ENCODE results near the gene ADAMTS16.

Gene ADAMTS16

DNA sequence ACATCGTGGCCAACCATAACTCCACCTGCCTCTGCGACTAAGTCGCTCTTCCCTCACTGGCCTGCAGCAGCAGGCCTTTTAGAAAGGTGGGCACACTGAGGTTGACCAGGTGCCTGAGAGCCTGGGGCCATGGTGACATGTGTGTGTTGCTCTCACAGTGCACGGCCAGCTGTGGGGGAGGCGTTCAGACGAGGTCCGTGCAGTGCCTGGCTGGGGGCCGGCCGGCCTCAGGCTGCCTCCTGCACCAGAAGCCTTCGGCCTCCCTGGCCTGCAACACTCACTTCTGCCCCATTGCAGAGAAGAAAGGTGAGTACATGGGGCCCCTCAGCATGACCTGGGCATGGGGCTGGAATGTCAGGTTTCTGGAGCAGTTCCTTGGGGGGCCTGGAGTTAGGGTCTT is 177.8 kb downstream of the ADAMTS16 start:
- no peak for DNase-seq

GRCh38 chr5:5318426-5319190 is 178.5 kb downstream of the ADAMTS16 start:
- DNase-seq = no peak

DNA sequence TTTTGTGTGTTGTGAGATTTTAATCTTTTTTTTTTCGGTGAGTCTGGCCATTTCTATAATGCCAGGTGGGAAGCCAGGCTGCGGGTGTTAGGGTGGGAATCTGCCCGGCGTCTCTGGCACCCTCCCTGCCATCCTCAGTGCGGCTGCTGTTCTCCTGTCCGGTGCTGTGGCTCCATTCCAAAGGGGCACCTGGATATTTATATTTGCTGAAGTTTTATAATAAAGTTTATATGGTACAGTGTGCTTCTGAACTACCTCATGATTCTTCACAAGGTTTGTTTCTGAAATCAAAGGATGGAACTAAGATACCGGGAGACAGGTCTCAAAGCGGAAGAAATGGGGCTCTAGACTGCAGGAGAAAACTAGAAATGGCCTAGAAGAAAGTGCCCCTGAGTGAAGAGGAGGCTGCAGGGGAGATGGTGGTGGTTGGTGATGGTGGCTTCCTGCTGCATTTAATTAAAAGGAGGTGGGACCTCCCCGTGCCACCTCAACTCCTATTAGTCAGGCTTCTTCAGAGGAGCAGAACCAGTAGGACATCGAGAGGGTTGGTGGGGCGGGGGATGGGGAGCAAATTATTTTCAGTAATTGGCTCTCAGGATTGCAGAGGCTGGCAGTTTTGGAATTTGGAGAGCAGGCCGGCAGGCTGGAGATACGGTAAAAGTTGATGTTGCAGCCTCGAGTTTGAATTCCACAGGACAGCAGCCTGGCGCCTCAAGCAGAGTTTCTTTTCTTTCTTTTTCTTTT is 180.1 kb downstream of the ADAMTS16 start:
- no peak for DNase-seq

DNA sequence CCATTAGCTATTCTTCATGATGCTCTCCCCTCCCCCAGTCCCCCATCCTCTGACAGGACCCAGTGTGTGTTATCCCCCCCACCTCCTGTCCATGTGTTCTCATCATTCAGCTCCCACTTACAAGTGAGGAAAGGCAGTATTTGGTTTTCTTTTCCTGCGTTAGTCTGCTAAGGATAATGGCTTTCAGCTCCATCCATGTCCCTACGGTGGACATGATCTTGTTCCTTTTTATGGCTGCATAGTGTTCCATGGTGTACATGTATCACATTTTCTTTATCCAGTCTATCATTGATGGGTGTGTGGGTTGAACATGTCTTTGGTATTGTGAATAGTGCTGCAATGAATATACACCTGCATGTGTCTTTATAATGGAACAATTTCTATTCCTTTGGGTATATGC is 181.0 kb downstream of the ADAMTS16 start:
- DNase-seq = no peak

DNA sequence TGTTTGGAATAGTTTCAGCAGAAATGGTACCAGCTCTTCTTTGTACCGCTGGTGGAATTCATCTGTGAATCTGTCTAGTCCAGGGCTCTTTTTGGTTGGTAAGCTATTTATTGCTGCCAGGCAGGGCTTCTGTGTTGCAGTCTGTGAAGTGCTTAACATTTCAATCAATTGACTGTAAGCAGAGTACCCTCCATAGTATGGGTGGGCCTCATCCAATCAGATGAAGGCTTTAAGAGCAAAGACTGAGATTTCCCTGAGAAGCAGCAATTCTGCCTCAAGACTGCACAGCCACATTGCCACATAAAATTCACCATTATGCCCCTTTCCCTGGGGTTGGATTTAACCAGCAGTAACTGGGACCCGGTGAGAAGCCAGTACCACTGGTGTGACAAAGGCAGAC is 183.4 kb downstream of the ADAMTS16 start:
- DNase-seq = no peak

DNA sequence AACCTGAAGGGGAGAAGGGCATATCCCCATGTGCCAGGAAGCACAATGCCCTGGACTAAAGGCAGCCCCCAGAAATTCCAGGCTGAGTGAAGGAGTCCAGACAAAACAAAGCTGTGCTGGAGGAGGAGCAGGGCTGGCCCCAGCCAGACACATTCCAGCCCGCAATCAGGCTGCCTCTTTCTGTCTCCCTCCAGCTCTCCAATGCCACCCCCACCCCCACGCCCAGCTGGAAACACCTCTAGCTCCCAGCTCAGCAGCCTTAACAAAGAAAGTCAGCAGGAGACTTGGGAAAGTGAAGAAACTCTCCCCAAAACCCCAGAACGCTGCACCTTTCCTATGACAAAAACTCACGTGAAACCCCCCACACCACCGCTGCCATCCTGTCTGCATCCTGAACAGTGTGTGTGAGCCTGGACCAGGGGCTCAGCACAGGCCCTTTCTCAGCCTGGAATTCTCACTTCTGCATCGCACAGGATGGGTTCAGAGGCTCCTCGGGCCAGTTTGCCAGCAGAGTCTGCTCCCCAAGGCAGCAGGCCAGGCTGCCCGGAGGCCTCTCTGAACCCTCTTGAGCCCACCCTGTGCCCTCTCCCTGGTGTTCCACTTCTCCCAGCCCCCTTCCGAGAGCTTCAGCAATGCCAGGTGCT is 186.1 kb downstream of the ADAMTS16 start:
- DNase-seq = no peak

- DNase-seq = no peak
These were observed 187.0 kb downstream of the ADAMTS16 start for GRCh38 chr5:5327126-5327525.

DNA sequence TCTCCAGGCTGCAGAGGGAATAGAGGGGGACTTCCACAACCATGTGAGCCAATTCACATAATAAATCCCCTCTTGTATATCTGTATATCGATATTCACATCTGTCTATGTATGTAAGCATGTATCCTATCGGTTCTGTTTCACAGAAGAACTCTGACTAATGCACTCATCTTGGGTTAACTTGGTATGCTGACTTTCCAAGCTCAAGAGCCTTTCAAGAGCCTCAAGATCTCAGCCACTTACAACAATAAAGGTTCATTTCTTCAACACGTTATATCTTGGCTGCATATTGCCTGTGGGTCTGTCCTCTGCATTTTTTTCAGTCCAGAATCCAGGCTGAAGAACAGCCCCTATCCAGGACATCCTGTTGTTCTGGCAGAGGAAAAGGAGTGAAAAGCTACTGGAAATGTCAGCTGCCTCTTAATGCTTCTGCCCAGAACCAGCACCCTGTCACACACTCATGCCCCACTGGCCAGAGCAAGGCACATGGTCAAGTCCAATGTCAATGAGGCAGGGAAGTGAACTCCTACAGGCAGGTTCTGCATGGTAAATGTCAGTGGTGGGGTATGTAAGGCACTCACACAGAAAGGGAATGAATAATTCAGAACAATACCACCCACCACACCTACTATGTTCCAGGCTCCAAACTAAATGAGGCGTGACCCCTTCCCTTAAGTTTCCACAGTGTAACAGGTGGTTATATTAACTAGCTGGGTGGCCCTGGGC is 190.8 kb downstream of the ADAMTS16 start:
- no peak for DNase-seq

- no peak for DNase-seq
These were observed 191.7 kb downstream of the ADAMTS16 start for GRCh38 chr5:5331848-5332247.

GRCh38 chr5:5332287-5332686 is 192.2 kb downstream of the ADAMTS16 start:
- no peak for DNase-seq

DNA sequence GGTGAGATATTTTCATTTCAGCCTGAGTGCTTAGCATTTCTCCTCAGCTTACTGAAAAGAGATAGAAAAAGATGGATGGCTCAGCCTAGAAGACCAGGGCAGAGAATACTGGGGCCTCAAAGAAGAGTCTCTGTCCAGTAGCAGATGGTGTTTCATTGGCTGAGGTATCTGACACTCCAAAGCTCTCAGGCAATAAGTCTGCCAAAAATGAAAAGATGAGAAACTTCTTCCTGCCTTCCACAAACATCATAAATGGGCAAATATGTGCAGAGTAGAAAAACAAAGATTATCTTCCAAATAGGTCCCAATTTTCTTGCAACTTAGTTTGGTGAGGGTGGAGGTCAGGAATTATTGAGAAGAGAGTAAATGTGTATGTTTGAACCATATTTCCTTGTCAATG is 195.0 kb downstream of the ADAMTS16 start:
- no peak for DNase-seq

DNA sequence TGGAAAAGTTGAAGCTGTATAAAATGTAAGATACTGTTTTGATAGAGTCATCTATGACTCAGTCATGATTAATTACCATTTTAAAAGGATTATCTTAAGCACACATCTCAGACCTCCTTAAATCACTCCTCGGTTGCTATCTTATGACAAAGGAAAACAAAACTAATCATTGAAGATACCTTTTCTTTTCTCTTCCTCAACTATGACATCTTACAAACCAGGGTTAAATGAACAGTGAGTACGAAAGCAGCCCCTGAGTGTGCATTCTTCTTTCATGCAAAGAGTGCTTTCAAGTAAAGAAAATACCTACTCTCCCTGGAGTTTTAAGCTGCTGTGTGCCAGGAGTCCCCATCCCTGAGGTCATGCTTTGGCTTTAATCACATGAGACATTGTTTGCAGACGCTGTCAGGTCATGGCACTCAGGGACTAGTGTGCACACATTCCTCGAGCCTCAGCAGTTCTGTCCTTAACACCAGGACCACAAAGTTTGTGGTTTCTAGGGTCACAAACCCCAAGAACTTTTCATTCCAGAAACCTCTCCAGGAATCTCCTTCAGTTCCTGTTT is 195.7 kb downstream of the ADAMTS16 start:
- no peak for DNase-seq

- DNase-seq = no peak
These were observed 199.1 kb downstream of the ADAMTS16 start for GRCh38 chr5:5339257-5339656.

GRCh38 chr5:5340206-5340729 is 200.1 kb downstream of the ADAMTS16 start:
- DNase-seq = no peak

- no peak for DNase-seq
These were observed 201.6 kb downstream of the ADAMTS16 start for GRCh38 chr5:5341531-5342292.

- no peak for DNase-seq
These were observed 202.7 kb downstream of the ADAMTS16 start for GRCh38 chr5:5342784-5343183.

GRCh38 chr5:5343568-5343967 is 203.4 kb downstream of the ADAMTS16 start:
- no peak for DNase-seq

GRCh38 chr5:5344051-5344571 is 204.0 kb downstream of the ADAMTS16 start:
- no peak for DNase-seq

GRCh38 chr5:5344606-5345005 is 204.5 kb downstream of the ADAMTS16 start:
- no peak for DNase-seq

GRCh38 chr5:5347442-5347841 is 207.3 kb downstream of the ADAMTS16 start:
- no peak for DNase-seq

- DNase-seq = no peak
These were observed 208.0 kb downstream of the ADAMTS16 start for GRCh38 chr5:5348135-5348534.

- DNase-seq = no peak
These were observed 208.4 kb downstream of the ADAMTS16 start for GRCh38 chr5:5348576-5348975.
